HL-60 (cell line): ENCODE measurements around the gene TNRC6A.

Experiments used
- DNase-seq, 2 experiments: peaks; one replicate each; pipeline ENCODE4 v3.0.0-alpha.2; 2010 to 2020; ENCODE audit warnings: low read depth in 1 of 2, low spot score in 1 of 2
- H3K27ac ChIP-seq: fragments of 250-450 bp; sonication (Bioruptor Pico); replicated peaks from 2 replicates; pipeline ENCODE4 v1.5.1; 2020; ENCODE audit warnings: mild to moderate bottlenecking, moderate library complexity
- H3K27me3 ChIP-seq: fragments of 250-450 bp; sonication (Bioruptor Pico); 2 replicates; pipeline ENCODE4 v1.5.1; 2021; ENCODE audit warnings: mild to moderate bottlenecking, moderate library complexity; ENCODE audit not compliant: insufficient read depth, poor library complexity, severe bottlenecking
- H3K4me3 ChIP-seq: replicated peaks from 2 replicates; pipeline ENCODE4 v1.5.1; 2011; ENCODE audit warnings: mild to moderate bottlenecking, control low read depth, low read length; ENCODE audit not compliant: insufficient read depth
- GABPA ChIP-seq: IDR thresholded peaks from 2 replicates; pipeline ENCODE4 v1.6.1; 2012; ENCODE audit warnings: low read depth
- POLR2AphosphoS5 ChIP-seq: IDR thresholded peaks from 2 replicates; pipeline ENCODE4 v1.6.1; 2012; ENCODE audit warnings: low read depth
- SPI1 ChIP-seq: IDR thresholded peaks from 2 replicates; pipeline ENCODE4 v1.6.1; 2012; ENCODE audit warnings: low read depth, mild to moderate bottlenecking, borderline replicate concordance
- TF ChIP-seq, protein P1 (sequence below): IDR thresholded peaks from one replicate; pipeline ENCODE4 v1.5.1; 2011; ENCODE audit warnings: low read length, control low read depth, inconsistent platforms; ENCODE audit not compliant: insufficient read depth
- TF ChIP-seq, protein P2 (sequence below): IDR thresholded peaks from 2 replicates; pipeline ENCODE4 v1.6.1; 2012; ENCODE audit warnings: low read depth; ENCODE audit not compliant: insufficient replicate concordance

The TNRC6A gene

DNA sequence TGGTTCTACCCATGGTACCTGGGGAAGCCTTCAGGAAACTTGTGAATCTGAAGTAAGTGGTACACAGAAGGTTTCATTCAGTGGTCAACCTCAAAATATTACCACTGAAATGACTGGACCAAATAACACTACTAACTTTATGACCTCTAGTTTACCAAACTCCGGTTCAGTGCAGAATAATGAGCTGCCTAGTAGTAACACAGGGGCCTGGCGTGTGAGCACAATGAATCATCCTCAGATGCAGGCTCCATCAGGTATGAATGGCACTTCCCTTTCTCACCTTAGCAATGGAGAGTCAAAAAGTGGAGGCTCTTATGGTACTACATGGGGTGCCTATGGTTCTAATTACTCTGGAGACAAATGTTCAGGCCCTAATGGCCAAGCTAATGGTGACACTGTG, 60.4 kb downstream of the TNRC6A start:
- no peak for DNase-seq
- Histone ChIP-seq H3K27ac (no peak overlapping the region), H3K4me3 (no peak overlapping the region), H3K27me3 (no peaks in the 10 kb centered on the region)
- TF ChIP-seq, protein P1, sequence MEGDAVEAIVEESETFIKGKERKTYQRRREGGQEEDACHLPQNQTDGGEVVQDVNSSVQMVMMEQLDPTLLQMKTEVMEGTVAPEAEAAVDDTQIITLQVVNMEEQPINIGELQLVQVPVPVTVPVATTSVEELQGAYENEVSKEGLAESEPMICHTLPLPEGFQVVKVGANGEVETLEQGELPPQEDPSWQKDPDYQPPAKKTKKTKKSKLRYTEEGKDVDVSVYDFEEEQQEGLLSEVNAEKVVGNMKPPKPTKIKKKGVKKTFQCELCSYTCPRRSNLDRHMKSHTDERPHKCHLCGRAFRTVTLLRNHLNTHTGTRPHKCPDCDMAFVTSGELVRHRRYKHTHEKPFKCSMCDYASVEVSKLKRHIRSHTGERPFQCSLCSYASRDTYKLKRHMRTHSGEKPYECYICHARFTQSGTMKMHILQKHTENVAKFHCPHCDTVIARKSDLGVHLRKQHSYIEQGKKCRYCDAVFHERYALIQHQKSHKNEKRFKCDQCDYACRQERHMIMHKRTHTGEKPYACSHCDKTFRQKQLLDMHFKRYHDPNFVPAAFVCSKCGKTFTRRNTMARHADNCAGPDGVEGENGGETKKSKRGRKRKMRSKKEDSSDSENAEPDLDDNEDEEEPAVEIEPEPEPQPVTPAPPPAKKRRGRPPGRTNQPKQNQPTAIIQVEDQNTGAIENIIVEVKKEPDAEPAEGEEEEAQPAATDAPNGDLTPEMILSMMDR = no peak
- no peak for TF ChIP-seq SPI1
- TF ChIP-seq GABPA = no peak
- no peak for TF ChIP-seq POLR2AphosphoS5
- TF ChIP-seq, protein P2, sequence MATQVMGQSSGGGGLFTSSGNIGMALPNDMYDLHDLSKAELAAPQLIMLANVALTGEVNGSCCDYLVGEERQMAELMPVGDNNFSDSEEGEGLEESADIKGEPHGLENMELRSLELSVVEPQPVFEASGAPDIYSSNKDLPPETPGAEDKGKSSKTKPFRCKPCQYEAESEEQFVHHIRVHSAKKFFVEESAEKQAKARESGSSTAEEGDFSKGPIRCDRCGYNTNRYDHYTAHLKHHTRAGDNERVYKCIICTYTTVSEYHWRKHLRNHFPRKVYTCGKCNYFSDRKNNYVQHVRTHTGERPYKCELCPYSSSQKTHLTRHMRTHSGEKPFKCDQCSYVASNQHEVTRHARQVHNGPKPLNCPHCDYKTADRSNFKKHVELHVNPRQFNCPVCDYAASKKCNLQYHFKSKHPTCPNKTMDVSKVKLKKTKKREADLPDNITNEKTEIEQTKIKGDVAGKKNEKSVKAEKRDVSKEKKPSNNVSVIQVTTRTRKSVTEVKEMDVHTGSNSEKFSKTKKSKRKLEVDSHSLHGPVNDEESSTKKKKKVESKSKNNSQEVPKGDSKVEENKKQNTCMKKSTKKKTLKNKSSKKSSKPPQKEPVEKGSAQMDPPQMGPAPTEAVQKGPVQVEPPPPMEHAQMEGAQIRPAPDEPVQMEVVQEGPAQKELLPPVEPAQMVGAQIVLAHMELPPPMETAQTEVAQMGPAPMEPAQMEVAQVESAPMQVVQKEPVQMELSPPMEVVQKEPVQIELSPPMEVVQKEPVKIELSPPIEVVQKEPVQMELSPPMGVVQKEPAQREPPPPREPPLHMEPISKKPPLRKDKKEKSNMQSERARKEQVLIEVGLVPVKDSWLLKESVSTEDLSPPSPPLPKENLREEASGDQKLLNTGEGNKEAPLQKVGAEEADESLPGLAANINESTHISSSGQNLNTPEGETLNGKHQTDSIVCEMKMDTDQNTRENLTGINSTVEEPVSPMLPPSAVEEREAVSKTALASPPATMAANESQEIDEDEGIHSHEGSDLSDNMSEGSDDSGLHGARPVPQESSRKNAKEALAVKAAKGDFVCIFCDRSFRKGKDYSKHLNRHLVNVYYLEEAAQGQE = no peak

DNA sequence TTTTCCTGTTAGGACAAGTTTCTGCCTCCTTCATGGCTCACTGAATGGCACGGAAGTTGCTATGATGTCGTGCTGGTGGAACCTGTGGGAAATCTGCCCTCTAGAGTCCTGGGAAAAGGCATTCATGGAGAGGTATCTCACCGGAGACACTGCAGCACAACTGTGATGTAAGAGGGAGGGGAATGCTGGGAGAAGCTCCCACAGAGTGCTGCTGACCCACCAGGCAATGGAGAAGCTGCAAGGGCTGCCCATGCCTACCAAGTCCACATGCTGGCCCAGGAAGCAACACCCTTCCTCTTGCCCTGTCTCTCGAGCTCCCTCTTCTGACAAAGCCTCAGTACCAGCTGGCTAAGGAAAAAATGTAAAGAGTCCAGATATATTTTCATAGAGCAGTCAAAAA, 71.1 kb downstream of the TNRC6A start:
- Histone ChIP-seq H3K27ac (no peak overlapping the region), H3K4me3 (no peak overlapping the region), H3K27me3 (no peaks in the 10 kb centered on the region)
- DNase-seq = peak in 1 of 2 experiments; percentile 9
- TF ChIP-seq, protein P1 = peak; percentile 15
- no peak for TF ChIP-seq GABPA

DNA sequence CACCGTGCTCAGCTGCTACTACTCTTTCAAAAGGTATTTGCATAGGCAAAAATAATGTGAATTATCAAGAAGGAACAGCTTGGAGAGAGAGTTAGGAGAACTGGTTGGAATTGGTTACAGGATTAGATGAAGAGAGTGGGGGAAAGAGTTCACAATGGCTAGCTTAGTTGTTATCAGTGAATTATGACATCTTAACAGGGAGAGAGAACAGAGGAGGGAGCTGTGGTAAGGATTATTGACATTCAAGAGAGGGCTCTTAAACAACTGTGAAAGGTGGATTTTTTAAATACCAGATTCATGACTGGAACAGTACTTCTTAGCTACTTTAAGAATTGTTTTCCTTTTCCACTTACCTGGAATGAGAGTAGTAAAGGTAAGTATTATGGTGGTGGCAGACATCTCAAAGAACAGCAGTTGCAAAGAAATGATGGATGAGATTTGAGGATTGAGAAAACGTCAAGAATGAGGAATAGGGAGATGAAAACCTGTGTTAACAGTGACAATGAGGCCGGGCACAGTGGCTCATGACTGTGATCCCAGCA, 72.4 kb downstream of the TNRC6A start:
- DNase-seq = no peak
- TF ChIP-seq POLR2AphosphoS5 (no peak), SPI1 (no peak)
- TF ChIP-seq, protein P1 = no peak
- H3K27me3 ChIP-seq = no peaks in the 10 kb centered on the region
- no peak overlapping the region for H3K27ac ChIP-seq
- no peak overlapping the region for H3K4me3 ChIP-seq

DNA sequence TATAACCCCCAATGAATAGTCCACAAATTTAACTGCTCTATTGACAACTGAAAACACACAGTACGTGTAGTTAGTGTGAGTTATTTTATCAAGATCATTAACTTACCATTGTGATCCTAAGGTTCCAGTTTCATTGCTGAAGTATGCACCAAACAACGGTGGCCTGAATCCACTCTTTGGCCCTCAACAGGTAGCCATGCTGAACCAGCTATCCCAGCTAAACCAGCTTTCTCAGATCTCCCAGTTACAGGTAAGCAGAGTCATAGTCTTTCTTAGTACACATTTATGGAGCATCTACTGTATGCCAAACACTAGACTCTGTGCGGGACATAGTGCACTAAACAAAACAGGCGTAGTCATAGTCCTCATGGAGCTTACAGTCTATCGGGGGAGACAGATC, 76.0 kb downstream of the TNRC6A start:
- H3K27me3 ChIP-seq = no peaks in the 10 kb centered on the region
- DNase-seq = no peak
- TF ChIP-seq, protein P2 = no peak
- TF ChIP-seq, protein P1 = no peak
- TF ChIP-seq GABPA = no peak
- TF ChIP-seq POLR2AphosphoS5 = no peak
- no peak for TF ChIP-seq SPI1
- H3K27ac ChIP-seq = no peak overlapping the region
- no peak overlapping the region for H3K4me3 ChIP-seq
